DMS53 (cell line): ENCODE data around the gene SELL.
"Not testable (repeated sequence)": the region's sequence is repeated elsewhere in the genome, so short reads cannot be mapped to it uniquely, and the experiment has no call there.

Source experiments
- DNase-seq: peaks from one replicate; lab custom pipeline; 2025; lab: John Stamatoyannopoulos, UW

SELL gene

GRCh38 chr1:169704797-169705196 is 6.6 kb downstream of the SELL start:
- no peak for DNase-seq

- DNase-seq = no peak
Measured at GRCh38 chr1:169701261-169702005, 10.0 kb downstream of the SELL start.

- no peak for DNase-seq
Measured at GRCh38 chr1:169699707-169700106, 11.7 kb downstream of the SELL start.

- no peak for DNase-seq
Measured at GRCh38 chr1:169698976-169699375, 12.4 kb downstream of the SELL start.

- no peak for DNase-seq
Measured at GRCh38 chr1:169697755-169698154, 13.7 kb downstream of the SELL start.

GRCh38 chr1:169696273-169697100 is 14.9 kb downstream of the SELL start:
- DNase-seq = no peak

- no peak for DNase-seq
Measured at GRCh38 chr1:169694304-169695075, 16.9 kb downstream of the SELL start.

GRCh38 chr1:169692756-169693460 is 18.5 kb downstream of the SELL start:
- DNase-seq = no peak

GRCh38 chr1:169690489-169690888 is 20.9 kb downstream of the SELL start:
- DNase-seq = no peak

- DNase-seq = no peak
Measured at GRCh38 chr1:169689395-169689794, 22.0 kb downstream of the SELL start.

GRCh38 chr1:169688377-169688776 is 23.0 kb downstream of the SELL start:
- not testable (repeated sequence) for DNase-seq

GRCh38 chr1:169683661-169684060 is 27.8 kb downstream of the SELL start:
- no peak for DNase-seq

GRCh38 chr1:169683168-169683567 is 28.3 kb downstream of the SELL start:
- DNase-seq = not testable (repeated sequence)

- no peak for DNase-seq
Measured at GRCh38 chr1:169682071-169682470, 29.3 kb downstream of the SELL start.

GRCh38 chr1:169681140-169681539 is 30.3 kb downstream of the SELL start:
- DNase-seq = no peak

GRCh38 chr1:169680377-169681019 is 30.9 kb downstream of the SELL start:
- no peak for DNase-seq

- DNase-seq = no peak
Measured at GRCh38 chr1:169679692-169680091, 31.7 kb downstream of the SELL start.

GRCh38 chr1:169676001-169676400 is 35.4 kb downstream of the SELL start:
- DNase-seq = no peak

GRCh38 chr1:169670836-169671235 is 40.6 kb downstream of the SELL start:
- DNase-seq = no peak

GRCh38 chr1:169670244-169670643 is 41.2 kb downstream of the SELL start:
- DNase-seq = not testable (repeated sequence)
